ENCODE results near the gene UGT1A7.

GRCh38 chr2:233747283-233747544, 65.5 kb downstream of the UGT1A7 start:
- TF ChIP-seq, protein P1, sequence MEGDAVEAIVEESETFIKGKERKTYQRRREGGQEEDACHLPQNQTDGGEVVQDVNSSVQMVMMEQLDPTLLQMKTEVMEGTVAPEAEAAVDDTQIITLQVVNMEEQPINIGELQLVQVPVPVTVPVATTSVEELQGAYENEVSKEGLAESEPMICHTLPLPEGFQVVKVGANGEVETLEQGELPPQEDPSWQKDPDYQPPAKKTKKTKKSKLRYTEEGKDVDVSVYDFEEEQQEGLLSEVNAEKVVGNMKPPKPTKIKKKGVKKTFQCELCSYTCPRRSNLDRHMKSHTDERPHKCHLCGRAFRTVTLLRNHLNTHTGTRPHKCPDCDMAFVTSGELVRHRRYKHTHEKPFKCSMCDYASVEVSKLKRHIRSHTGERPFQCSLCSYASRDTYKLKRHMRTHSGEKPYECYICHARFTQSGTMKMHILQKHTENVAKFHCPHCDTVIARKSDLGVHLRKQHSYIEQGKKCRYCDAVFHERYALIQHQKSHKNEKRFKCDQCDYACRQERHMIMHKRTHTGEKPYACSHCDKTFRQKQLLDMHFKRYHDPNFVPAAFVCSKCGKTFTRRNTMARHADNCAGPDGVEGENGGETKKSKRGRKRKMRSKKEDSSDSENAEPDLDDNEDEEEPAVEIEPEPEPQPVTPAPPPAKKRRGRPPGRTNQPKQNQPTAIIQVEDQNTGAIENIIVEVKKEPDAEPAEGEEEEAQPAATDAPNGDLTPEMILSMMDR (IDR thresholded peaks at IDR 0.05): no peak
- TF ChIP-seq POLR2A (IDR thresholded peaks at IDR 0.05): no peak

All from testis (tissue), 2 donors.